ENCODE measurements around the gene ASMTL.
"Not testable (repeated sequence)": the region's sequence is repeated elsewhere in the genome, so short reads cannot be mapped to it uniquely, and the experiment has no call there.

Gene ASMTL

DNA sequence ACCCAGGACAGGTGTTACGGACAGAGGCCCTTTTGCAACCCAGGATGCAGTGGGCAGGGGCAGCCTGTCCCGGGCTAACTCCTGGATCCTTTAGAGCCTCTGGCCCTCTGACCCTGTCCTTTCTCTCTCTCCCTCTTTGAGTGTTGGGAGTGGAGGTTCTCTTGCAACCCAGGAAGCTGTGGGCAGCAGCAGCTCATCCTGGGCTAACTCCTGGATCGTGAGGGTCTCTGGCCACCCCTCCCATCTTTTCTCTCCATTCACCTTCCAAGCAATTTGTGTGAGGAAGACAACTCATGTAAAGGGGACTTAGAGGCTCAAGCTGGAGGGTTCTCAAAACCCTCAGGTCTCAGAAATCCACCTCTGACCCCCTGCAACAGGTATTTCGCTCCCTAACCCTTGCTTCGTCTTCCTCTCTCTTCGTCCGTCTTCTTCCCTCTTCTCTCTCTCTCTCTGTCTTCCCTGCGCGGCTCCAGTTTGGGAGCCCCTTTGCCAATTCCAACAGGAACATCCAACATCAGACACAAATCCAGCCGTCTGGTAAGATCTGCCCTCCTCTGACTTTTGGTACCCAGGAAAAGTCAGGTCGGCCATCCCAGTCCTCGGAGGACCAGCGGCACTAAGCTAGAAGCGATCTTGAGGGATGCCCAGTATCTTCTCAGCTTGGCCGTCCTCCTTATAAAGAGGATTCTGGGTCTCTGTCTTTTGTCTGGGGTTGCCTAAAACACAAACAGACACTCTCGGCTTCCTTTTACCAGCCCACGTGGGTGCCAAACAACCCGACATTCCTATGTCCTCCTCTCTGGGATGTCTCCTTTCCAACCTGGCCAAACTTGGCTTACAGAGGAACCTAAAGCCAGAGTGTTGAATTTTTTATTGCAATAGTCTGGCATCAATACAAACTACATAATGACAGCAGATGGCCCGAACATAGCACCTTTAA is 7.9 kb downstream of the ASMTL start:
- FAIRE-seq: no peak
- no peak for DNase-seq (ENCODE audit: insufficient read length, low spot score)
- TF ChIP-seq POLR2A (IDR thresholded peaks at IDR 0.05; ENCODE audit: low read depth, low read length): no peak

DNA sequence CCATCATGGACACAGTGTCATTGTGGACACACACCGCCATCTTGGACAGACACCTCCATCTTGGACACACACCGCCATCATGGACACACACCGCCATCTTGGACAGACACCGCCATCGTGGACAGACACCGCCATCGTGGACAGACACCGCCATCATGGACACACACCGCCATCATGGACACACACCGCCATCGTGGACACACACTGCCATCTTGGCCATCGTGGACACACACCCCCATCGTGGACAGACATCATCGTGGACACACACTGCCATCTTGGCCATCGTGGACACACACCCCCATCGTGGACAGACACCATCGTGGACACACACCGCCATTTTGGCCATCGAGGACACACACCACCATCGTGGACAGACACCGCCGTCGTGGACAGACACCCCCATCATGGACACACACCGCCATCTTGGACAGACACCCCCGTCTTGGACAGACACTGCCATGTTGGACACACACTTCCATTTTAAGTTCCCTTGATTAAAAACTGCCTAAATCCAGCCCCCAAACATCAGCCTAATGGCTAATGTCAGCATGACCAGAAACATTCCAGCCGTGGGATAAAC is 9.1 kb downstream of the ASMTL start:
- no peak for FAIRE-seq
- TF ChIP-seq POLR2A (IDR thresholded peaks at IDR 0.05; ENCODE audit: low read depth, low read length): no peak
- DNase-seq (ENCODE audit: insufficient read length, low spot score): no peak

DNA sequence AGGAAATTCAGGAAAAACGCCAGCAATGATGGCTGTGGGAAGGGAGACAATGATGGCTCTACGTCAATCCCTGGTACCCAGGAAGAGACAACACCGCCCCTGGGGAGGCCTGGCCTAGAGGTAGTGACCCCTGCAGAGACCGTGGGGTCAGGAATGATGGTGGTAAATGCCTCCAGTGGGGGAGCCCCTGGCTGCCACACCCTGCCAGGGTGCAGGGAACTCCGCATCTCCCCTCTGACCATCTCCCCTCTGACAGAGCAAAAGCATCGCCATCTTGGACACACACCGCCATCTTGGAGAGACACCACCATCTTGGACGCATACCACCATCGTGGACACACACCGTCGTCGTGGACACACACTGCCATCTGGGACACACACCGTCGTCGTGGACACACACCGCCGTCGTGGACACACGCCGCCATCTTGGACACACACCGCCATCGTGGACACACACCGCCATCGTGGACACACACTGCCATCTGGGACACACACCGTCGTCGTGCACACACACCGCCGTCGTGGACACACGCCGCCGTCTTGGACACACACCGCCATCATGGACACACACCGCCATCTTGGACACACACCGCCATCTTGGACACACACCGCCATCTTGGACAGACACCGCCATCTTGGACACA is 9.9 kb downstream of the ASMTL start:
- FAIRE-seq (no peak), DNase-seq (ENCODE audit: insufficient read length, low spot score) (no peak)
- no peak for TF ChIP-seq POLR2A (IDR thresholded peaks at IDR 0.05; ENCODE audit: low read depth, low read length)

DNA sequence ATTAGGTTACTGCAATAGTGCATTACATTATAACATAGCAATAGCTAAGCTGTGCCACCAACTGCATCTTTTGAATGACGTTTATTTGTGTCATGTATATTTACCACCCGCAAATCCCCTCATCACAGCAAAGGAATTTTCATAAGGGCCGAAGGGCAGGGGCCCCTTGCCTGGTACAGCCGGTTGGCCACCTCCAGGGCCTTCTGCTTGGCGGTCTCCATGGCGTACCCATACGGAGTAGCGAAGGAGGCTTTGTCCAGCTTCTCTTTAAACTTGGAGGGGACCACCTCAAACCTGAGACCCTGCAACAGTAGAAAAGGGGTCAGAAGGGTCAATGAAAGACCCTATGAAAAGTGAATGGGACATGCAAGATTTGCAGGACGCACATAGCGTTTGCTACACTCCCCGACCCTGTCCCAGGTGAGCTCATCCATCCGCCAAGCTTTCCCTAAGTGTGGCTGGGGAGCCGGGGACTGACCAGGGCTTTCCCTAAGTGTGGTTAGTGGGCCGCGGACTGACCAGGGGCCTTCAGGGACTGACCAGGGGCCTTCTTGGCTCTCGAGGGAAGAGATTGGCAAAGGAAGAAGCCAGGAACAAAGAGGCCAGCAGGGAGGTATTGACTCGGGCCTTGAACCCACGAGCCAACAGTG is 10.6 kb downstream of the ASMTL start:
- FAIRE-seq: no peak
- no peak for TF ChIP-seq POLR2A (IDR thresholded peaks at IDR 0.05; ENCODE audit: low read depth, low read length)

DNA sequence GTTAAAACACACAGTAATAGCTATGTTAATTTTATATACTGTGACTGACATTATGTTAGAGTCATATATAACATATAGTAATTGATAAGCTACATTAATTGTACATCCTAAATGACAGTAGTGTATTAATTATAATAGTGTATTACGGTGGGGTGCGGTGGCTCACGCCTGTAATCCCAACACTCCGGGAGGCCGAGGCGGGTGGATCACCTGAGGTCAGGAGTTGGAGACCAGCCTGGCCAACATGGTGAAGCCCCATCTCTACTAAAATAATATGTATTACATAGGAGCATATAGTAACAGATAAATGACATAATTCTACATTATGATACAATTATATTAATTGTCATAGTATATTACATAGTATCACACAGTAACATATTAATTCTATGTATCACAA is 12.2 kb downstream of the ASMTL start:
- no peak for DNase-seq (ENCODE audit: insufficient read length, low spot score)
- TF ChIP-seq POLR2A (IDR thresholded peaks at IDR 0.05; ENCODE audit: low read depth, low read length): no peak
- no peak for FAIRE-seq

More for the DNA sequence above, 10.6 kb downstream of the ASMTL start:
- no peak for DNase-seq (ENCODE audit: insufficient read length, low spot score)

DNA sequence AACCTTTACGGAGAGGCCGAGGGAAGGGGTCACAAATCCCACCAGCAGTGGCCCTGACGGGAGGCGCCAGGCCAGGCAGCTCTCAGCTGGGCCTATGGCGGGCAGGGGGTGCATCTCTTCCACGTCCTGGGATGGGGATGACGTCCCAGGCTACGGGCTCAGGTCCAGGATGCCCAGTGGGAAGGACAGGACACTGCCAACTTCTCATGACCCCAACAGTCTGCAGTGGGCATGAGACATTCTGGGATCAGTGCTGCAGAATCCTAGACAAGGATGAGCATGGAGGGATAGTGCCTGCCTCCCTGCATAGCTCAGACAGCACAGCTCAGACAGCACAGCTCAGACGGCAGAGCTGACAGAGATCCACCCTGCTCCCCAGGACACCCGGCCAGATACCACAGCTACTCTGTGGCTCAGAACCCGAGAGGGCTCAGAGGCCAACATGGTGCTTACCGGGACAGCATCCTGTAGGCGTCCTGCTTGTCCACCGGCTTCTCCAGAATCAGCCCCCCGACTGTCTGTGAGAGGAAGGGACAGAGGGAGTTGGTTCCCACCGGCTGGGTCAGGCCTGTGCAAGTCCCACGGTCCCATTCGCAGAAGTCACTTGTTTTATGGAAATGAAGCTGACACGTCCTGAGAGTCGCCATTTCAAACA is 17.3 kb downstream of the ASMTL start:
- FAIRE-seq (no peak), DNase-seq (ENCODE audit: insufficient read length, low spot score) (no peak)
- no peak for TF ChIP-seq POLR2A (IDR thresholded peaks at IDR 0.05; ENCODE audit: low read depth, low read length)

DNA sequence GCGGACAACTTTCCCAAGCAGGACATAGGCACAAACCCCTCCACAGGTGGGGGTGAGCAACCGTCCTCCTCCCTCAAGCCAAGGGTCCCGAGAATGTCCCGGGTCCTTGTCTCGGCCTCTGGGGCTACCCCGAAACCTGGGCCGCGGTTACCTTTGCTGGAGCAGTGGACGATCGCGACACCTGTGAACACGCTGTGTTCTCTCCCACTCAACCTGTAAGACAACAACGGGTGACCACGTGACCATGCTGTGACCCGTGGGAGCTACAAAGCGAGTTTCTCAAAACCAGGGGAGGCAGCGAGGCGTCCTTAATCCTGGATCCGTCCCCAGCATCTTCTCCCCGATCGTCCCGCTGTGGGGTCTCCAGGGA is 17.9 kb downstream of the ASMTL start:
- FAIRE-seq (no peak), DNase-seq (ENCODE audit: insufficient read length, low spot score) (no peak)
- TF ChIP-seq POLR2A (IDR thresholded peaks at IDR 0.05; ENCODE audit: low read depth, low read length): no peak

DNA sequence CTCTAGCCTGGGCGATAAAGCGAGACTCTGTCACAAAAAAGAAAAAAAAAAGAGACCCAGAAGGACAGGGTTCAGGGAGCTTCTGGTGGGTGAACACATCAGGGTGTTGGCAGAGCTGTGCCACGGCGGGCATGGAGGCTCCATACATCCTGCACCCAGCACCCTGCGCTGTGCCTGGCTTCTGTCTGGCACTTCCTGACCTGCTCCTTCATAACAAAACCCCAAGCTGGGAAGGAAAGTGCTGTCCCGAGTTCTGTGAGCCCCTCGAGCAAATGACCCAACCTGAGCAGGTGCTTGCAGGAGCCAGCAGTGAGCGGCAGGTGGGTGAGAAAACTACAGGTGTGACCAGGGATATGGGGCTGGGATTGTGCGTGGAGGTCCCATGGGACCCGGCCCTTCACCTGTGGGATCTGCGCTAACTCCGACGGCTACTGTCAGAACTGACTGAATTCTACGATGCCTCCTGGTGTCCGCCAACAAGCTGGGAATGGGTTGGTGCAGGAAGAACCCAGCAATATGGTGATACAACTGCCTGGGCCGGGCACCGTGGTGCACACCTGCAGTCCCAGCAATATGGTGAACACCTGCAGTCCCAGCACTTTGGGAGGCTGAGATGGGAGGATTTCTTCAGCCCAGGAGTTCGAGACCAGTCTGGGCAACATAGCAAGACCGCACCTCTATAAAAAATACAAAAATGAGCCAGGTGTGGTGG is 18.9 kb downstream of the ASMTL start:
- FAIRE-seq: no peak
- TF ChIP-seq POLR2A (IDR thresholded peaks at IDR 0.05; ENCODE audit: low read depth, low read length): no peak
- no peak for DNase-seq (ENCODE audit: insufficient read length, low spot score)

DNA sequence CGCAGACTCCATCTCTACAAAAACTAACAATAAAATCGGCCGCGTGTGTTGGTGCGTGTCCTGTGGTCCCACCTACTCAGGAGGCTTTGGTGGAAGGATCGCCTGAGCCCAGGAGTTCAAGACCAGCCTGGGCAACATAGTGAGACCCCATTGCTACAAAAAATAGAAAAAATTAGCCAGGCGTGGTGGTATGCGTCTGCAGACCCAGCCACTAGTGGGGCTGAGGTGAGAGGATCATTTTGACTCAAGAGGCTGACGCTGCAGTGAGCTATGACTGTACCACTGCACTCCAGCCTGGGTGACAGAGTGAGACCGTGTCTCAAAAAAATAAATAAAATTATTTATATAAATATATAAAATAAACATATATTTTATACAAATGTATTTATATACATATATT is 22.3 kb downstream of the ASMTL start:
- no peak for TF ChIP-seq POLR2A (IDR thresholded peaks at IDR 0.05; ENCODE audit: low read depth, low read length)
- no peak for FAIRE-seq
- DNase-seq (ENCODE audit: insufficient read length, low spot score): no peak

DNA sequence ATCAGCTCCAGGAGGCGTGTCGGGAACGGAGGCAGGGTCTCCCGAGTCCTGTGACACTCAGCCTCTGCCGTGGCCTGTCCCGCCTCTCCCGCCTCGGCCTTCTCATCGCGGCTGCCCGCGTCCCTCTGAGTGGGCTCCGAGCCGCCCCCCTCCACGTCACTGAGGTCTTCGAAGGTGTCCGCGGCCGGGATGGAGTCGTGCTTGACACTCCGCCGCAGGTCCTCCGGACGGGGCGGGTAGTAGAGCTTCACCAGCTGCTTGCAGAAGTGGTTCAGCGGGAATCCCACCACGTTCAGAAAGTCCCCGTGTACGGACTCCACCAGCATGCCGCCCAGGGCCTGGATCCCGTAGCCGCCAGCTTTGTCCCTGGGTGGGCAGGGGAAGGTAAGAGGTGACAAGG is 25.0 kb downstream of the ASMTL start:
- TF ChIP-seq POLR2A (IDR thresholded peaks at IDR 0.05; ENCODE audit: low read depth, low read length): no peak
- DNase-seq (ENCODE audit: insufficient read length, low spot score): no peak
- no peak for FAIRE-seq

DNA sequence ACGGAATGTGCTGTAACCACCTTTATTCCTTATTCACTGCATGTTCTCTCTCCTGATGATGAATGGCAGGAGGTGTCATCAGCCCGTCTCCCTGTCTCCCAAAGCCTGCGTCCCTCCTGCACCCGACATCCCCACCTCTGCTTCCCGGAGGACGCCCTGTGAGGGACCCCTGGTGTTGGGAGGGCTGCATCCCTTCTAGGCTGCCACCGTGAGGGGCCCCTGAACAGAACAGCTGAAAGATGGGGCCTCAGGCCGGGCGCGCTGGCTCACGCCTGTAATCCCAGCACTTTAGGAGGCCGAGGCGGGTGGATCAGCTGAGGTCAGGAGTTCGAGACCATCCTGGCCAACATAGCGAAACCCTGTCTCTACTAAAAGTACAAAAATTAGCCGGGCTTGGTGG is 26.4 kb downstream of the ASMTL start:
- not testable (repeated sequence) for FAIRE-seq; DNase-seq (ENCODE audit: insufficient read length, low spot score)

DNA sequence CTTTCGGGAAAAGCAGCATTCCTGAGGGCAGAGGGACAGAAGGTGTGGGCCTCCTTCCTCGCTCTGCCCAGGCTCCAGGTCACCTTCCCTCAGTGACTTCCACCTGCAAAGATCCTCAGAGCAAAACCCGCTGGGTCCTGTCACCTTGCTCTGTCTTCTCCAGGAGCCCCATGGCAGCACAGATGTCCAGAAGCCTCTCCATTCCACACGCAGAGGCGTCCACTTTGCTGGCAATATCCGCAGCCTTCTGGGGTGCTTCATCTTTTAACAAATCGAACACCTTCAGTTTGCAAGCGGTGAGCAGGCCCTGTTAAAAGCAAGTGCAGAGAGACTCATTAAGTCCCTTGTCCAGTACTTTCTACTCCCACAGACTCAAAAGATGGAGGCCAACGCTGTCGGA is 27.3 kb downstream of the ASMTL start:
- FAIRE-seq (no peak), DNase-seq (ENCODE audit: insufficient read length, low spot score) (no peak)
- no peak for TF ChIP-seq POLR2A (IDR thresholded peaks at IDR 0.05; ENCODE audit: low read depth, low read length)

DNA sequence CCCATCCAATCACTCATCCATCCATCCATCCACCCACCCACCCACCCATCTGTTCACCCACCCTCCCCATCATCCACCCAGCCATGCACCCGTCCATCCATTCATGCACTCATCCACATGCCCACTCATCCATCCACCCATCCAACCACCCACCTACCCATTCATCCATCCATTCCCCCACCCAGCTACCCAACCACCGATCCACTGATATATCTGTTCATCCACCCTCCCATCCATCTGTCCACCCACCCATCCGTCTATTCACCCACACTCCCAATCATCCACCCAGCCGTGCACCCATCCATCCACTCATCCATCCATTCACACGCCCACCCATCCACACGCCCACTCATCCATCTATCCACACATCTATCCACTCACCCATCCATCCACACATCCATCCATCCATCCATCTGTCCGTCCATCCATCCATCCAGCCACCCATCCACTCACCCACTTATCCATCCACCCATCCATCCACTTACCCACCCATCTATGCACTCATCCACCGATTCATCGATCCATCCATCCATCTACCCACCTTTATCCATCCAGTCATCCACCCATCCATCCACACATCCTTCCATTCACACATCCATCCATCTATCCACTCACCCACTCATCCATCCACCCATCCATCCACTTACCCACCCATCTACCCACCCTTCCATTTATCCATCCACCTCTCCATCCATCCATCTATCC is 28.4 kb downstream of the ASMTL start:
- DNase-seq (ENCODE audit: insufficient read length, low spot score) (no peak), FAIRE-seq (no peak)

More for the DNA sequence above, 28.4 kb downstream of the ASMTL start:
- no peak for TF ChIP-seq POLR2A (IDR thresholded peaks at IDR 0.05; ENCODE audit: low read depth, low read length)
